ENCODE data around the gene LMX1A. TPM values are rescaled to one million over a fixed set of nuclear protein-coding genes. Genes with fewer than 3 reads are reported as not detected.

Gene LMX1A
- total and polyA plus RNA-seq, 2 donors from 2014 or later = not detected

DNA sequence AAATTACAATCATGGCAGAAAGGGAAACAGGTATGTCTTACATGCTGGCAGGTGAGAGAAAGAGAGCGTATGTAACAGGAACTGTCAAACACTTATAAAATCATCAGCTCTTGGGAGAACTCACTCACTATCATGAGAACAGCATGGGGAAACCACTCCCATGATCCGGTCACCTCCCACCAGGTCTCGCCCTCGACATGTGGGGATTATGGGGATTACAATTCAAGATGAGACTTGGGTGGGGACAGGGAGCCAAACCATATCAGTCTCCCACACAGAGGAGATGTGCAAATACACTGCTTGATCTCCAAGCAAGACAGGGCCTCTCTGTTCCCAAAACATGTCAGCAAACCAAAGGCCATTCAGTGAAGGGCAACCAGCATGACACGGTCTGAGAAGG, 27.4 kb downstream of the LMX1A start:
- Histone ChIP-seq H3K27ac (ENCODE audit: low read depth in 2 of 2, low read length in 2 of 2) (no peak overlapping the region), H3K36me3 (ENCODE audit: control insufficient read depth in 2 of 3, insufficient read depth in 3 of 3, low read length in 3 of 3) (no peaks in the 10 kb centered on the region), H3K4me1 (ENCODE audit: control insufficient read depth in 2 of 3, insufficient read depth in 2 of 3, low read depth in 1 of 3, low read length in 3 of 3) (no peaks in the 10 kb centered on the region), H3K9me3 (ENCODE audit: control insufficient read depth in 2 of 3, insufficient read depth in 1 of 3, low read length in 3 of 3) (no peaks in the 10 kb centered on the region), H3K9ac (ENCODE audit: low read length in 3 of 3) (no peak overlapping the region), H3K27me3 (ENCODE audit: control insufficient read depth, insufficient read depth, low read length) (no peaks in the 10 kb centered on the region), H3K4me3 (ENCODE audit: low read length in 3 of 3) (no peak overlapping the region)
- no peak for TF ChIP-seq CTCF (IDR thresholded peaks at IDR 0.05; ENCODE audit: borderline replicate concordance, extremely low read depth, insufficient read depth)
- FAIRE-seq (no peak), DNase-seq (no peak)
- intact Hi-C loops (cut with DNase I) = no loop called here

- intact Hi-C loops (cut with DNase I) = no loop called here
- TF ChIP-seq CTCF (IDR thresholded peaks at IDR 0.05; ENCODE audit: borderline replicate concordance, extremely low read depth, insufficient read depth) = no peak
- FAIRE-seq (no peak), DNase-seq (no peak)
- no peak overlapping the region for H3K4me3 ChIP-seq (ENCODE audit: low read length in 3 of 3)
- no peaks in the 10 kb centered on the region for H3K9me3 ChIP-seq (ENCODE audit: control insufficient read depth in 2 of 3, insufficient read depth in 1 of 3, low read length in 3 of 3)
- no peaks in the 10 kb centered on the region for H3K27me3 ChIP-seq (ENCODE audit: control insufficient read depth, insufficient read depth, low read length)
- no peaks in the 10 kb centered on the region for H3K4me1 ChIP-seq (ENCODE audit: control insufficient read depth in 2 of 3, insufficient read depth in 2 of 3, low read depth in 1 of 3, low read length in 3 of 3)
- no peak overlapping the region for H3K27ac ChIP-seq (ENCODE audit: low read depth in 2 of 2, low read length in 2 of 2)
- H3K9ac ChIP-seq (ENCODE audit: low read length in 3 of 3) = no peak overlapping the region
- no peaks in the 10 kb centered on the region for H3K36me3 ChIP-seq (ENCODE audit: control insufficient read depth in 2 of 3, insufficient read depth in 3 of 3, low read length in 3 of 3)
Observed at GRCh38 chr1:165328136-165328535, 28.4 kb downstream of the LMX1A start.

DNA sequence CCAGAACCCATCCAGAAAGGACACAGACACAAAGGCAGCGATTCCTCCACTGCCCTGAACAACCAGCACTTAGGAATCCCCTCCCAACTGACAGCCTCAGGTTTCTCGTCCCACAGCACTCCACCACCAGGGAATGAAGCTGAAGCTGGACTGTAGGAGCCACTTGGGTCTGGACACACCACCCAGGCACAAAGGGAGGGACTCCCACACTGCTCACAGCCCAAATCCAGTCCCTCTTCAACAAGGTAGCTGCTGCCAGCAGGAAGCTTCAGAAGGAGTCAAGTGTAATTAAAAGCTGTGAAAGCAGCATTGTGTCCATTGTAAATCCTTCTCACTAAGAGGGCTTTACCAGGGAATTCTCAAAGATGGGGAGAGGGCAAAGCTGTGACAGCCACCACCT, 29.0 kb downstream of the LMX1A start:
- no peaks in the 10 kb centered on the region for H3K27me3 ChIP-seq (ENCODE audit: control insufficient read depth, insufficient read depth, low read length)
- intact Hi-C loops (cut with DNase I) = no loop called here
- no peaks in the 10 kb centered on the region for H3K4me1 ChIP-seq (ENCODE audit: control insufficient read depth in 2 of 3, insufficient read depth in 2 of 3, low read depth in 1 of 3, low read length in 3 of 3)
- no peak for TF ChIP-seq CTCF (IDR thresholded peaks at IDR 0.05; ENCODE audit: borderline replicate concordance, extremely low read depth, insufficient read depth)
- DNase-seq (no peak), FAIRE-seq (no peak)
- no peaks in the 10 kb centered on the region for H3K36me3 ChIP-seq (ENCODE audit: control insufficient read depth in 2 of 3, insufficient read depth in 3 of 3, low read length in 3 of 3)
- no peak overlapping the region for H3K9ac ChIP-seq (ENCODE audit: low read length in 3 of 3)
- H3K4me3 ChIP-seq (ENCODE audit: low read length in 3 of 3) = no peak overlapping the region
- no peak overlapping the region for H3K27ac ChIP-seq (ENCODE audit: low read depth in 2 of 2, low read length in 2 of 2)
- no peaks in the 10 kb centered on the region for H3K9me3 ChIP-seq (ENCODE audit: control insufficient read depth in 2 of 3, insufficient read depth in 1 of 3, low read length in 3 of 3)

DNA sequence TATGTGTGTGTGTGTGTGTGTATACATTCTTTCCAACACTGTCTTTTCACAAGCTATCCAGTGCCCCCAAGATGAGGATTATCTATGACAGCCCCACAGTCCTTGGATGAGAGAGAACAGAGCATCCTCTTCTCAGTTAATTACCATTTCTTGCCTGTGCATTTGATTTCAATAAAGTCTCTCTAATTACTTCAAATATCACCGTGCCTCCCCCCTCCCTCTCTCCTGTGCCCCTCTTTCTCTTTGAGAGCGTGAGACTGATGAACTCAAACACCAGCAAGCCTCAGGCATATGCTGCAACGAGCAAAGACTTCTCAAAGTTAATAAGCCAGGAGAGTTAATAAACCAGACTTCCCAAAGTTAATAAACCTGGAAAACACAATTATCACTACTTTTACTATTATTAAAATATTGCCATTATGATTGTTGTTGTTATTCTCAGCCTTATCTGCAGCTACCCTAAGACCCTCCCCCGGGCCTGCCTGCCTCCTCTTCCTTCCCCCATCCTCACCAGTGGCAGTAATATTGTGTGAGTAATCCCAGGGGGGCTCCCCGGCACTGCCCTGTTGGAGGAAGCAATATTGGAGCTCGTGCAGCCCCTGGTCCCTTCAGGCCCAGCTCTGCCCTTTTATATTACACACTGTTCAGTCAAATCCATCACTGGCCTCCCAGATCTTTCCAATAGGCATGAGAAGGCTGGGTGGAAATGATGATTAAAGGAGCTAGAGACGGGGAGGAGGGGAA, 30.9 kb downstream of the LMX1A start:
- no peak overlapping the region for H3K4me3 ChIP-seq (ENCODE audit: low read length in 3 of 3)
- DNase-seq (no peak), FAIRE-seq (no peak)
- no peaks in the 10 kb centered on the region for H3K9me3 ChIP-seq (ENCODE audit: control insufficient read depth in 2 of 3, insufficient read depth in 1 of 3, low read length in 3 of 3)
- intact Hi-C loops (cut with DNase I) = no loop called here
- TF ChIP-seq CTCF (IDR thresholded peaks at IDR 0.05; ENCODE audit: borderline replicate concordance, extremely low read depth, insufficient read depth) = no peak
- no peak overlapping the region for H3K9ac ChIP-seq (ENCODE audit: low read length in 3 of 3)
- H3K36me3 ChIP-seq (ENCODE audit: control insufficient read depth in 2 of 3, insufficient read depth in 3 of 3, low read length in 3 of 3) = no peaks in the 10 kb centered on the region
- H3K4me1 ChIP-seq (ENCODE audit: control insufficient read depth in 2 of 3, insufficient read depth in 2 of 3, low read depth in 1 of 3, low read length in 3 of 3) = no peaks in the 10 kb centered on the region
- no peak overlapping the region for H3K27ac ChIP-seq (ENCODE audit: low read depth in 2 of 2, low read length in 2 of 2)
- H3K27me3 ChIP-seq (ENCODE audit: control insufficient read depth, insufficient read depth, low read length) = no peaks in the 10 kb centered on the region

All from kidney (tissue), 14 donors.